ENCODE results near the gene NR0B1. TPM values are rescaled to one million over a fixed set of nuclear protein-coding genes. Genes with fewer than 3 reads are reported as not detected.

The NR0B1 gene
- total and polyA plus RNA-seq, 2 donors (not counting 1 experiment from before 2014, with no cell fraction given): not detected

- intact Hi-C loops (cut with micrococcal nuclease): no loop called here
- no peaks in the 10 kb centered on the region for H3K9me3 Mint-ChIP-seq (ENCODE audit: insufficient read depth)
- H3K4me1 Mint-ChIP-seq: no peaks in the 10 kb centered on the region
- DNase-seq: no peak
- H3K27me3 ChIP-seq (replicated peaks in 1 of 4; ENCODE audit: control extremely low read depth in 1 of 4, control insufficient read depth in 3 of 4, insufficient read depth in 4 of 4, low read length in 3 of 4): no peaks in the 10 kb centered on the region
- no peaks in the 10 kb centered on the region for H4K20me1 ChIP-seq (ENCODE audit: control insufficient read depth, insufficient read depth, low read length, poor library complexity, severe bottlenecking)
- H3K27me3 Mint-ChIP-seq: peaks cover 7% of the 10 kb centered on the region
- no peak overlapping the region for H3K27ac Mint-ChIP-seq
- H3K4me3 Mint-ChIP-seq: no peak overlapping the region
- no peaks in the 10 kb centered on the region for H3K79me2 ChIP-seq (ENCODE audit: control insufficient read depth, insufficient read depth, low read length)
- WGBS (ENCODE audit: insufficient coverage): 51% methylated on average over 5 of the region's 5 CpGs
- no peak overlapping the region for H3K27ac ChIP-seq (ENCODE audit: low read length in 2 of 2)
- H3K9me3 ChIP-seq (ENCODE audit: control extremely low read depth in 1 of 3, control insufficient read depth in 2 of 3, insufficient read depth in 1 of 3, low read length in 2 of 3): no peaks in the 10 kb centered on the region
- ChIA-PET CTCF (no interaction called here), POLR2A (no interaction called here)
- H2AFZ ChIP-seq (ENCODE audit: insufficient read depth, low read depth, low read length, poor library complexity, severe bottlenecking): no peak overlapping the region
- TF ChIP-seq EZH2 (IDR thresholded peaks at IDR 0.05; ENCODE audit: borderline replicate concordance, insufficient read depth, low read depth, low read length, poor library complexity, severe bottlenecking) (no peak), CTCF (IDR thresholded peaks at IDR 0.05) (no peak)
- no peak overlapping the region for H3K4me2 ChIP-seq (replicated peaks; ENCODE audit: low read depth, low read length, poor library complexity, severe bottlenecking)
- H3K36me3 ChIP-seq (replicated peaks in 1 of 2; ENCODE audit: control extremely low read depth in 1 of 2, control insufficient read depth in 1 of 2, extremely low read depth in 1 of 2, insufficient read depth in 2 of 2, low read length in 1 of 2): no peaks in the 10 kb centered on the region
- no peaks in the 10 kb centered on the region for H3K4me1 ChIP-seq (ENCODE audit: control insufficient read depth in 2 of 2, insufficient read depth in 2 of 2, low read length in 2 of 2)
- H3K9ac ChIP-seq (ENCODE audit: low read length): no peak overlapping the region
- no peak for ATAC-seq (ENCODE audit: low read depth)
- no peak overlapping the region for H3K4me3 ChIP-seq (ENCODE audit: control extremely low read depth in 1 of 5, extremely low read depth in 1 of 5, insufficient read depth in 1 of 5, low read depth in 2 of 5, low read length in 4 of 5)
These were observed 7.2 kb downstream of the NR0B1 start for GRCh38 chrX:30301963-30302362.

- Histone ChIP-seq H2AFZ (ENCODE audit: insufficient read depth, low read depth, low read length, poor library complexity, severe bottlenecking) (no peak overlapping the region), H4K20me1 (ENCODE audit: control insufficient read depth, insufficient read depth, low read length, poor library complexity, severe bottlenecking) (no peaks in the 10 kb centered on the region), H3K4me3 (ENCODE audit: control extremely low read depth in 1 of 5, extremely low read depth in 1 of 5, insufficient read depth in 1 of 5, low read depth in 2 of 5, low read length in 4 of 5) (no peak overlapping the region), H3K36me3 (replicated peaks in 1 of 2; ENCODE audit: control extremely low read depth in 1 of 2, control insufficient read depth in 1 of 2, extremely low read depth in 1 of 2, insufficient read depth in 2 of 2, low read length in 1 of 2) (no peaks in the 10 kb centered on the region), H3K79me2 (ENCODE audit: control insufficient read depth, insufficient read depth, low read length) (no peaks in the 10 kb centered on the region), H3K9me3 (ENCODE audit: control extremely low read depth in 1 of 3, control insufficient read depth in 2 of 3, insufficient read depth in 1 of 3, low read length in 2 of 3) (no peaks in the 10 kb centered on the region), H3K27me3 (replicated peaks in 1 of 4; ENCODE audit: control extremely low read depth in 1 of 4, control insufficient read depth in 3 of 4, insufficient read depth in 4 of 4, low read length in 3 of 4) (no peaks in the 10 kb centered on the region), H3K4me1 (ENCODE audit: control insufficient read depth in 2 of 2, insufficient read depth in 2 of 2, low read length in 2 of 2) (no peaks in the 10 kb centered on the region), H3K27ac (ENCODE audit: low read length in 2 of 2) (no peak overlapping the region), H3K4me2 (replicated peaks; ENCODE audit: low read depth, low read length, poor library complexity, severe bottlenecking) (no peak overlapping the region), H3K9ac (ENCODE audit: low read length) (no peak overlapping the region)
- peaks cover 5% of the 10 kb centered on the region for H3K27me3 Mint-ChIP-seq
- DNase-seq (no peak), ATAC-seq (ENCODE audit: low read depth) (no peak)
- POLR2A ChIA-PET: interaction anchor here (0.7 kb wide), 1 partner anchor 530 kb away, joined by 4 read pairs; no protein-coding TSS in a partner anchor
- no peak for TF ChIP-seq EZH2 (IDR thresholded peaks at IDR 0.05; ENCODE audit: borderline replicate concordance, insufficient read depth, low read depth, low read length, poor library complexity, severe bottlenecking)
- no peak for TF ChIP-seq CTCF (IDR thresholded peaks at IDR 0.05)
- H3K4me1 Mint-ChIP-seq: no peaks in the 10 kb centered on the region
- intact Hi-C loops (cut with micrococcal nuclease): no loop called here
- no peaks in the 10 kb centered on the region for H3K9me3 Mint-ChIP-seq (ENCODE audit: insufficient read depth)
- CTCF ChIA-PET: no interaction called here
- H3K4me3 Mint-ChIP-seq: no peak overlapping the region
- no peak overlapping the region for H3K27ac Mint-ChIP-seq
These were observed 8.0 kb downstream of the NR0B1 start for GRCh38 chrX:30301208-30301607.

Measured in B cell (primary cell).